DND-41 (cell line): ENCODE results near the gene NUFIP1.

Source experiments
- EZH2 ChIP-seq: IDR thresholded peaks from 3 replicates; pipeline ENCODE4 v1.6.1; 2012; ENCODE audit warnings: borderline replicate concordance, low read depth, mild to moderate bottlenecking, moderate library complexity, low read length, inconsistent platforms; ENCODE audit not compliant: severe bottlenecking
- TF ChIP-seq, protein P1 (sequence below): IDR thresholded peaks from 2 replicates; pipeline ENCODE4 v1.5.1; 2012; ENCODE audit warnings: borderline replicate concordance, low read length, moderate library complexity, mild to moderate bottlenecking; ENCODE audit not compliant: poor library complexity, severe bottlenecking; ENCODE audit errors: extremely low read depth

DNA sequence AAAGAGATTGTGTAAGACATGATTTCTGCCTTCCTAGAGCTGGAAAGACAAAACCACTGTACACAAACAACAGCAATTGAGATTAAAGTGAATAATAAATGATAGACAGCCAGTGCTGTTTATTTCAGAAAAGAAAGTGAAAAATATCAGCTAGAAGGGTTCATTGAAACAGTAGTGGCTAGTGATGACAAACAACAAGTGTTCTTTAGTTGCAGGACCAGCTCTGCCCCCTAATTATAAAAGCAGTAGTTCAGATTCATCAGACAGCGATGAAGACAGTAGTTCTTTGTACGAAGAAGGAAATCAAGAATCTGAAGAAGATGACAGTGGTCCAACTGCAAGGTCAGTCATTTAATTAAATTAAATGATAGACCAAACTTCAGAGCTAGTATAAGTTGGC lies 14.8 kb upstream of the NUFIP1 start:
- TF ChIP-seq, protein P1, sequence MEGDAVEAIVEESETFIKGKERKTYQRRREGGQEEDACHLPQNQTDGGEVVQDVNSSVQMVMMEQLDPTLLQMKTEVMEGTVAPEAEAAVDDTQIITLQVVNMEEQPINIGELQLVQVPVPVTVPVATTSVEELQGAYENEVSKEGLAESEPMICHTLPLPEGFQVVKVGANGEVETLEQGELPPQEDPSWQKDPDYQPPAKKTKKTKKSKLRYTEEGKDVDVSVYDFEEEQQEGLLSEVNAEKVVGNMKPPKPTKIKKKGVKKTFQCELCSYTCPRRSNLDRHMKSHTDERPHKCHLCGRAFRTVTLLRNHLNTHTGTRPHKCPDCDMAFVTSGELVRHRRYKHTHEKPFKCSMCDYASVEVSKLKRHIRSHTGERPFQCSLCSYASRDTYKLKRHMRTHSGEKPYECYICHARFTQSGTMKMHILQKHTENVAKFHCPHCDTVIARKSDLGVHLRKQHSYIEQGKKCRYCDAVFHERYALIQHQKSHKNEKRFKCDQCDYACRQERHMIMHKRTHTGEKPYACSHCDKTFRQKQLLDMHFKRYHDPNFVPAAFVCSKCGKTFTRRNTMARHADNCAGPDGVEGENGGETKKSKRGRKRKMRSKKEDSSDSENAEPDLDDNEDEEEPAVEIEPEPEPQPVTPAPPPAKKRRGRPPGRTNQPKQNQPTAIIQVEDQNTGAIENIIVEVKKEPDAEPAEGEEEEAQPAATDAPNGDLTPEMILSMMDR = no peak
- TF ChIP-seq EZH2 = no peak
